Mucosa of gallbladder (tissue), 1 donor: Measurements from ENCODE around the gene FHOD3. TPM values are rescaled to one million over a fixed set of nuclear protein-coding genes. Genes with fewer than 3 reads are reported as not detected.
"Not testable (repeated sequence)": the region's sequence is repeated elsewhere in the genome, so short reads cannot be mapped to it uniquely, and the experiment has no call there.

Source experiments
- DNase-seq: peaks from one replicate; pipeline ENCODE4 v3.0.0-alpha.2; 2020; ENCODE audit warnings: low spot score
- total RNA-seq: library from RNA; stranded (reverse); gene quantifications from one replicate; pipeline ENCODE4 v1.2.1, GENCODE V29; 2021
- donor health status: DM: no; HTN: no; CAD: no.

FHOD3 gene
- total RNA-seq, 1 donor from 2014 or later: 24.9 TPM

DNA sequence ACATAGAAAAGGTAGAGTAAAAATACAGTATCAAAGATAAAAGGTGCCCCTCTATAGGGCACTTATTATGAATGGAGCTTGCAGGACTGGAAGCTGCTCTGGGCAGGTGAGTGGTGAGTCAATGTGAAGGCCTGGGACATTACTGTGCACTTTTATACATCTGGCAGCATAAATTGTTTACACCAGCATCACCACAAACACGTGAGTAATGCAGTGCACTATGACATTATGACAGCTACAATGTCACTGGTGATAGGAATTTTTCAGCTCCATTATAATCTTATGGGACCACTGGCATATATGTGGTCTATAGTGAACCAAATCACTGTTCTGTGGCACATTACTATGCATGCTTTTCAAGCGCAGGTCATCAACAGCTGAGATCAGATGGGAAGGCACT, 483.2 kb downstream of the FHOD3 start:
- DNase-seq: no peak

DNA sequence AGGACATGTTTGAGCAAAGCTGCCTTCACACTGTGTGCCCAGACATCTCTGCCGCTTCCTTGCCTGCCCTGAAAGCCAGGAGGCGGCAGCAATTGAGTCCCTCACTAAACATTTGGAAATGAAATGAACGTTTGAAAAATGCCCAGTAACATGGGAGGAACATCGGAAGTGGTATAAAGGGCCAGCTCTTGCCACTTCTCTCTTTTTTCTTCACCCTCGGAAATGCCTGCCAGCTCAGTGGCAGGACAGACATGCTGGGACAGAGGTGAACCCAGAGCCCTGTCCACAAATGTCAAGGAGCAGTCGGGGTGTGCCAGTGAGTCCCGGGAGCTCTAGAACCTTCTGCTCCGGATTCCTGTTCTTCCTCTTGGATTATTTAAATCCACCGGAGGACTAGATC, 485.2 kb downstream of the FHOD3 start:
- DNase-seq: no peak

DNA sequence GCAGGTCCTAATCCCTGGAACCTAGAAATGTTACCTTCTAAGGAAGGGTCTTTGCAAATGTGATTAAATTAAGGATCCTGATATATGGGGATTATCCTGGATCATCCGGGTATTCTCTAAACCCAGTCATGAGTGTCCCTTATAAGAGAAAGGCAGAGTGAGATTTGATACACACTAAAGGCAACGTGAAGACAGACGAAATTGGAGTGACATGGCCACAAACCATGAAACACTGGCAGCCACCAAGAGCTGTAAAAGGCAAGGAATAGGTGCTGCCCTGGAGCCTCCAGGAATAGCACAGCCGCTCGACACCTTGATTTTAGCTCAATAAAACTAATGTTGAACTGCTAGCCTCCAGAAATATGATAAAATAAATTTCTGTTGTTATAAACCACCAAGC, 486.3 kb downstream of the FHOD3 start:
- no peak for DNase-seq

DNA sequence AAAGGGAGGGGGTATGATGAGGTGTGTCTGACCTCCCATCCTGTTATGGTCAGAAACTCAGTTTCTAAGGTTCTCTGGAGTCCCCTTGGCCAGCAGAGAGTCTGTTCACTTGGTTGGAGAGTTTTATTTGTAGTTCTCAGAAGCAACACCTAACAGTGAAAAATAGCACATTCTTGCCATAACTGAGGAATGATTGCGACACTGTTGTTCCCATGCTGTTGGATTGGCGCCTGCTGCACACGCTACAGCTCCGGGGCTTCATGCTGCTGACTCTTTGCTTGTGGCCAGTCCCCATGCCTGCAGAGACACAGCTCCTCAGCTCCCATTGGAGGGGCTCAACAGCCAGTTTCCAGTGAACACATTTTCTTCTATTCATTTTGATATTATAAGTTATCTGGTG, 489.2 kb downstream of the FHOD3 start:
- DNase-seq: peak; percentile 26

DNA sequence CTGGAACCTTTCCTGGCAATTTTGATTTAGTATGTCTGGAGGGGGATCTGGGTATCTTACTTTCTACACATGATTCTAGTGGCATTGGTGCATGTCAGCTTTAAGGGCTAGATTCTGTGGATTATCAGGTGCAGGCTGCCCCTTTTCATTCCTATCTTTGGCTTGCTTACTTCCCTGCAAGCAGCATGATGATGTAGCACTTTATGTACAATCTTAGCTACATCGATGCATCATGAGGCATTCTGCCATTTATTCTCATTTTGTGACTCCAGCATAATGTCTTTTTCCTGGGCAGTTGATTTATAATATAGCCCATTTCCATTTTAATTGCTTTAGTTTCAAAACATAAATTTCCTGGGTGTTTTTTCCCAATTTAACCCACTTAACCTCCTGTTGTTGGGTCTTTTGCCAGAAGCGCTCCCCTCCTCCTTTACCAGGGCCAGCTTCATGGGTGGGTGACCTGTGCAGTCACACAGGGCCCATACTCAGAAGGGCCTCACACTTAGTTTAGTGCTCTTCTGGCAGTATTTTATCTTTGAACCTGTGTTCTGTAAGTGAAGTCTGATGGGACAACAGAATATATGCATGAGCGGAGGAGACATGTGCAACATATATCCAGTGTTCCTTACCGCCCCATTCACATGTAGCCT, 495.2 kb downstream of the FHOD3 start:
- no peak for DNase-seq

DNA sequence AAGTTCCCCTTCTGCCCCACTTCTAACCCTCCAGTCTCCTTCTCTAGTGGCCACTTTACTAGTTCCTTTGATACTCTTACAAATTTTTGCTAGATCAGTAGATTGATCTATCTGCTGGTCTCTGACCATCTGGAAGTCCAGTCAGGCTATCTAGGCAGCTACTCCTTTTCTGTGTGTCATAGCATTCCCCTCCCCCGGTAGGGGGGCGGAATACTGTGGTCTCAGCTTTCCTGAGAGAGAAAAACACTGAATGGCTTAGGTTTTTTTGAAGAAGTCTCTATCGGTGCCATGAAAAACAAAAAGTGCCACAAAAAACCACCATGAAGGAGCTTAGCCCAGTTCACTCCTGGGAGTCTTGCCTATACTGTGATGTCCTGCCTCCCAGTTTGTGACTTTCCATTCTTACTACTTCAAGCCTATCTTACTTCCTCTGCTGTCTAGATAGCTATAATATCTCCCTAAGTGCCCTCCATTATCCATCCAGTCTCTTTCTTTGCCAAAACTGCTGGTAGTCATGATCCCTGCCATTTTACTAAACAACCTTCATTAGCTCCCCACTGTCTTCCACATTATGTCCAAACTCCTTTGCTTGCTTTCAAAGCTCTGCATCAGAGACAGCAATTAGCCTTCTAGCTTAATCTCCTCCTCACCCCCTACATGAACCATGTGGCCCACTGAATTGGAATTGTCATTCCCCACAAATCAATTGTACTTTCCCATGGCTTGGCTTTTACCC, 501.4 kb downstream of the FHOD3 start:
- DNase-seq: no peak

DNA sequence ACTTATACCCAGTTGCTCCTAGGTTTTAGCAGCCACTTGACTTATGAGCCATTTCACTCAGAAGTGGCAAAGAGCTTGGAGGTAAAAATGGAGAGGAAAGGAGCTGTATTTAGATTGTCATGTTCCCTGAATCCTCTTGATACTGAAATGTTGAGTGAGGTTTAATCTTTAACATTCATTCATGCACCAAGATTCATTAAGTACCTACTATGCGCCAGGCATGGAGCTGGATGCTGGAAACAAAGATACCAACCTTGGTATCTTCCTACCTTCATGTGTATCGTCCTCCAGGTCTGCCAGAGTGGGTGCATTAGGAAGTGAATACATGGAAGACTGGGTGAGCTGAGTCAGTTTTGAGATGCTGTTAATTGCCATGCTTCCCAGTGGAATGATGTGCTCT, 507.6 kb downstream of the FHOD3 start:
- no peak for DNase-seq

DNA sequence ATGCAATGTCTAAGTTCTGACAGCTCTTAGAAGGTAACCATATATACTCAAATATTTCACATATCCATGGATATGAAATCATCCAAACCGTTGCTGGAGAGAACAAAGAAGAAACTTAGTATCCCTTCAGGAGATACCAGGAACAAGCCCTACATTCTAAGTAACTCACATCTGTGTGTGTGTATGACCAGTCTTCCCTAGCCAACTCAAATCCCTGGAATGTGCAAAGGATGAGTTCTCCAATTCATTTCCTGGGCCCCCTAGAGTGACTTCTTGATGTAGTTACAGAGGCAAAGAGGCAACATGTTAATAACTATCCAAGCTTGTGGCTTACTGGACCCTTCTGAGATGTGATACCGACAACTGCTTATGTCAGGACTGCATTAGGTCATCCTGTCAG, 511.2 kb downstream of the FHOD3 start:
- DNase-seq: no peak

DNA sequence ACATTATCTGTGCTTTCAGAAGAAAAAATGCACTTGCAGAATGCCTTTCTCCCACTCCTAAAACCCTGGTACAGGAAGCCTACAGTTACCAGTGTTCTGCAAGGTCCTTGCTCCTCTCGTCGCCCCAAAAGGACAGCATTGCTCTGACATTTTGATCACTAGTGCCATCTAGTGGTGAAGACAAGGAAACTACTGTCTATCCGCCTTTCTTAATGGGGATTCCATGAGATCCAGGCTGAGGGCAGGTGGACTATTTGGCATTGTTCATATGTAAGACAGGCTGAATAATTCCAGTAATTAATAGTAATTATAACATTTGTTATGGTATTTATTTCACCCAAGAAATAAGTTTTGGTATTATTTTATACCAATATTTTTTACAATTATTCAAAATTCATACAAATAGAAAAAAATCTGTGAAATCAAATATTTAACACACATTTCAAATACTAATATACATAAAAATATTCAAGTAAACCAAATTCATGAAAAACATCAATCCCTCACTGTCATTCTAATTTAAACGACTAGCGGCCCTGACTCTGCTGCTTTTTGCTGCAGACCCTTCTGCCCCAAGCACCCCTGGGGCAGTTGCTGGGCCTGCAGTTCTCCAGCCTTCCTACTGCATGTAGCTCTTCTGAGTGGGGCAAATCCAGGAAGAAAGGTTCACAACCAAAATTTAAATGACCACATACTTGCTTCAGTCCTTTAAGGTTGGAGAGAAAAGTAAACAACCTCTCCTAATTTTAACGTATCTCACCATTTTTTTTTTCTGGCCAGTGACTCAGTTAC, 512.3 kb downstream of the FHOD3 start:
- peak; percentile 25 for DNase-seq

DNA sequence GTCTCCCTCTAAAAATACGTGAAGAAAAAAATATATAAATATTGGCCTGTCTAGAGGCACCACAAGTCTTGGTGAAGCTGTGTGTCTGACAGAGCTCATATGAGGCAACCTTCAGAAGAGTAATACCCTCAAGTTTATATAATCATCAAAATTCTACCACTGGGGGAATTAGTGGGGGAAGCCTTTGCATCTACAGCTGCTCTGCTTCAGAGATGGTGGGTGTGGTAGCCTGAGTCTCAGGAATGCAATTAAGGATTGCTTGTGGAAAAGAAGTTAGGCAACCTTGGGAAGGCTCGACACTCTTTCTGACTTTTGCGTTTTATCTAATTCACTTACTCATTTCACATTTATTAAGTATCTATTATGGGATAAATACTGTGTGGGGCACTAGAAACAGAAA, 513.9 kb downstream of the FHOD3 start:
- DNase-seq: no peak

DNA sequence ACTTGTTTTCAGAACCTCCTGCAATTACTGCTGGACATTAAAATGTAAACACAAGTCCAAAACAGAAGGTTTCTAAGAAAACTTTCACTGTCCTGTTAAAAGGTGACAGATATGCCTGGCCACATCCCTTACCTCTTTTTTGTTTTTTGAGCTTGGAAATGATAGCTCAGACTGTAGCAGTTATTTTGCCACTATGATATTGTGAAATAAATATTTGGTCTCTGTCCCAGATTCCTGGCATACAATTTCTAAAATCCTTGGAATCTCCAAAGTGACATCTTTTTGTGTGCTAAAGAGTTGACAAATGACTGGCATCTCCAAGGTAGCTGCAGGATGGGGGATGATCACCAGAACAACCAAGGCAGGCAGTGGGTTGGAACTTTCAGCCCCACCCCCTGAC, 514.4 kb downstream of the FHOD3 start:
- DNase-seq: no peak

DNA sequence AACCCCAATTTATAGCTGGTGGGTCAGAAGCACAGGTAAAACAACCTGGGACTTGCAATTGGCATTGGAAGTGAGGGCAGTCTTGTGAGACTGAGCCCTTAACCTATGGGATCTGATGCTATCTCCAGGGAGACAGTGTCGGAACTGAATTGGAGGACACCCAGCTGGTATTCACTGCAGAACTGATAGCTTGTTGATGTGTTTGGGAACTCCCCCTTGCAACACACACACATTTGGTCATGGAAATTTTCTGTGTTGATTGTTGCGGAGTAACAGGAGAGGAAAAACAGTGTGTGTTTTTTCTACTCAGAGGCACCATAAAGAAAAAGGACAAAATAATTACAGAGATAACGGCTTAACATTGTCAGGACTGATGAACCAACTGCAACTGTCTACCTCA, 515.2 kb downstream of the FHOD3 start:
- no peak for DNase-seq

DNA sequence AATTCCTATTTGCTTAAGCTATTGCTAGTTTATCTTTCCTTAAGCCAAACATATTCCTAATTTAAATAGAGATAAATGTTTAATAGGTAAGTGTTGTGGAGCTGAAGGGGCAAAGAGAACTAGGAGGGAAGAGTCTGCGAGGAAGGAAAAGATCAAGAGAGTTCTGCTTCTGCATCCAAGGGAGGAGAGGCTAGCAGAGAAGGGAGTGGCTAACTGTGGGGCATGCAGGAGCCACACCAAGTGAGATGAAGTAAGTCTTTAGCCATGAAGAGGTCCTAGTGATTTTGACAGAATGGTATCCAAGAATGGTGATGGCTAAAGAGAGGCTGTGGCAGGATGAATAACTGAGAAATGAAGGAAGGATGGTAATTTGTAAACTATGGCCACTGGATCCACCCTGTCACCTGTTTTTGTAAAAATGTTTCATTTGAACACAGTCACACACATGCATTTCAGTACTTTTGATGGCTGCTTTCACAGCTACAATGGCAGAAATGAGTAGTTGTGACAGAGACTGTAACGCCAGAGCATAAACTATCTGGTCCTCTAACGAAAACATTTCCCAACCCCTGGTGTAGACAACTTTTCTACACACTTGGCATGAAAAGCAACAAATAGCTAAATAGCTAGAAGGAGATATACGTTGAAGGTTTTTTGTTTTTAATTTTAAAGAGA, 515.7 kb downstream of the FHOD3 start:
- no peak for DNase-seq

DNA sequence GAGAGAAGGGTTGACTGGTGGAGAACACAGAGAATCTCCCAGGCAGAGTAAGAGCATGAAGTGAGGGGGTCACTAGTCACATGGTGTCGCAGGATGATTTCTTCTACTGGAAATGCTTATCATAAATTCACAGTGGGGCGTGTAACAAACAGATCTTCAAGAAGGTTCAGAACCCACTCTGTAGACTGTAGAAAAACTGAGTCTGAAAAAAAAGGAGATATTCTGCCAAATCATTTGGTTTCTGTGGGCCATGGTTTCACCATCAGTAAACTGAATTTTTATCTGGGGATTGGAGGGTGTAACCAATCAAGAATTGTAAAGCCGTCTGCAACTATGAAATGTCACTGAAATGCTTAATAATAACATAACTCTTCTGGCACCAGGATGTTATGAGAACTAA, 516.3 kb downstream of the FHOD3 start:
- no peak for DNase-seq

DNA sequence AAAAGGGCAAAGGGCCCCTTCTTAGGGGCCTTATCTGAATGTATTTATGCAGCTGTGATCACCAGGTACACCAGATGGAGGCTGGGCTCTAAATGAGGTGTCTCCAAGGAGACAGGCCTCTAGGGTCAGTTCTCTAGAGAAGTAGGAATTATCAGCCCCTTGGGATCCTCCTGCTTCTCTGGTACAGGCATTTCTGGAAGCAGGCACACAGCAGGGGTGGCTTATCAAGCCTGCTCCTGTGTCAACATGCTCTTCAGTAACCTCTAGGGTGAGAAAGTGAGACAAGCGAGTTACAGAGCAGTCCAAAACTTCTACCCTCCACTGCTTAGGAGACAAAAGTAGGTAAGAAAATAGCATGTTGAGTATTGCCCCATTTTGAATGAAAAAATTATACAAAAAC, 517.5 kb downstream of the FHOD3 start:
- no peak for DNase-seq

DNA sequence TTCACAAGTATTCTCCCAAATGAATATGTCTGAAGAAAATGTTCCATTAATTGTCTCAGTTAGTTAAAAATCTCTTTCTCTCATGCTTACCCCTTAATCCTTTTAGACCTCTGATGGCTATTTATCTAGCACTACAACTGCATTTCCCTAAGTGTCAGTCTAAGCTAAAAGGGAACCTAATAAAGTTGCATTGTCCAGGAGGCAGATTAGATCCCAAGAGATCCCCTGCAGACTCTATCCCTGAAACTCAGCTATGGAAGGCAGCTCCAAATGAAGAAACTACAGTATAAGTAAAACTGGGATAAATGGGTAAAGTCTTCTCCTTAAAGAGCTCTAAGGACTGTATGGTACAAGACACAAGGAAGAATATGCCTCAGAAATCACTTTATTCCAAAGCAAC, 518.6 kb downstream of the FHOD3 start:
- not testable (repeated sequence) for DNase-seq

DNA sequence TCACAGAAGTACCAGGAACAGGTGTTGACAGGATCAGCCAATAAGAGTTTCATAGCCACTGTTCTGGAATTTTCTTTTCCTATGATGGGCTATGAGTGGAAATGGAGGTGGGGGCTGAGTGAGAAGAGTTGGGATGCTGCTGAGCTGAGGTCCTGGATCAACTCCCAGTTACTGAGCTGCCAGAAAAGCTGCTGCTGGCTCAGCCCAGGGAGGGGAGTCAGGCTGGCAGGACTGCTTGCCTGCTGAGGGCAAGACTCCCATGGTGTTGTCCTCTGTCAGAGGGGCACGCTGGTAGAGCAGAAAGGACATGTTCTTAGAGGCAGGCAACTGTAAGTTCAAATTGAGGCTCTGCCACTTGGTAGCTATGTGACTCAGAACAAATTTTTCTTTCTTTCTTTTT, 519.5 kb downstream of the FHOD3 start:
- no peak for DNase-seq

DNA sequence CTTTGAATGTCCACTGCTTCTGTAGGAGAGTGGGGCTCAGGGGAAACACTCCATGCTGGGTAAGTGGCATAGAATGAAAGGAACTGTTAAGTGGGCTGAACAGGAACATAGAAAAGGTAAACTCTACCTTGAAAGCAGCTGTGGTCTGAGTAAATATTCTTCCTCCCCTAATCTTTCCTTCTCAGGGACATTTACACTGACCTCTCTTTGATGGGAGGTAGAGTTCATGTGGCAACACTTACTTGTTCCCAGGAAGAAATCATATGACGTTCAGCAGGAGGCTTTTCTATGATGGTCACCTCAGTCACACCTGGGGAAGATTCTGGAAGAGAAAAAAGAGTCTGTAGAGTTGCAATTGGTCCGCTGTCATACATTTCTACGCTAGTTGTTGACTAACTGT, 521.1 kb downstream of the FHOD3 start:
- no peak for DNase-seq

DNA sequence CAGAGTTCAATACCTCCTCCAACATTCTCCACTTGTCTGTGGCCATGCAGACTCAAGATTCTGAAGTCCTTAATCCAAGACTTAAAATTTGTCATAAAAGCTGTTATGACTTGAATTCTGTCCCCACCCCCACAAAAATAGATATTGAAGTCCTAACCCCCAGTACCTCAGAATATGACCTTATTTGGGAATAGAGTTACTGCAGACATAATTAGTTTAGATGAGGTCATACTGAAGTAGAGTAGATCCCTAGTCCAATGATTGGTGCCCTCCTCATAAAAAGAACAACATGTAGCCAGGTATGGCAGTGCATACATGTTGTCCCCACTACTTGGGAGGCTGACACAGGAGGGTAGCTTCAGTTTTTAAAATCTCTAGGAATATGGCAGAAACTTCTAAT, 522.1 kb downstream of the FHOD3 start:
- DNase-seq: no peak

DNA sequence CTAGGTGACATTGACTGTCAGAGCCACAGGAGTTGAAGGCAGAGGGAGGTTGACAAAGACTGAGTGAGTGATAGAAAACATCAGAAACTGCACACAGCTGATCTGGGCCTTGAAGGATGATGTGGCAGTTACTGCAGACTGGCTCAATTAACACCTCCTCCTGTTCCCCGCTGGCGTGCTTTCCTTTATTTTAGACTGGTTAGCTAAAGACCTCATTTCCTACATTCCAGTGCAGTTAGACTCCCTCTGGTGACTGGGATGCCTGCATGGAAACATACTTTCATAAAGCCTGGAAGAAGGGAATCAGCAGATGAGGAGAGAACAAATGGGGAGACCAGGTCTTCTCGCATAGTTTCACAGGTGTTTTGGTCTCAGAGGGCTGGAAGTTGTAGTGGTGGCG, 524.2 kb downstream of the FHOD3 start:
- no peak for DNase-seq

DNA sequence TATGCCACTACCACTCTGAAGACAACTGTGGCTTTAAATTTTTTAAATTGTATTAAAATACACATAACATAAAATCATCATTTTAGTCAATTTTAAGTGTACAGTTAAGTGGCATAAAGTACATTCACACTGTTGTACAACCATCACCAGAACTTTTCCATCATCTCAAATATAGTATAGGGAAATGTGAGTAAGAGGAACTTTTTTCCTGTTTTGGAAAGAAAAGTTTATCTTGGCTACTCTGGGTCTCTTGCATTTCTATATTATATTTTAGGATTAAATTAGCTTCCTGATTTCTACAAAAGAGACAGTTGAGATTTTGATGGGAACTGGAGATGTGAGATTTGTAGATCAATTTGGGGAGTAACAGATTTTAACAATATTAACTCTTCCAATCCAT, 528.0 kb downstream of the FHOD3 start:
- DNase-seq: no peak

DNA sequence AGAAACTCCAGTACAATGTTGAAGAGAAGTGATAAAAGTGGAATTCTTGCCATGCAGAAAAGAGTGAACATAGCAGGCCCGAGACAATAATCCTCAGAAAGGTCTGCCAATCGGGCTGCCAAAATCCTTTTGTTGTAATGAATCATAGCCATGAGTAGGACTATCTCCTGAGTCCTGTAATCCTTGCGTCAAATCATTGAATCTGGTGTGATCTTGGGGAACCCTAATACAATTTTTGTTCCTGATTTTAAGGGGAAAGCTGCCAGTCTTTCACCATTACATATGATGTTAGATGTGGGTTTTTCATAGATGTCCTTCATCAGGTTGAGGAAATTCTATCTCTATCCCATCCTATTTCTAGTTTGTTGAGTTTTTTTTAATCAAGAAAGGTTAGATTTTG, 529.0 kb downstream of the FHOD3 start:
- DNase-seq: no peak
